ENCODE data around the gene FCER1A. TPM values are rescaled to one million over a fixed set of nuclear protein-coding genes. Genes with fewer than 3 reads are reported as not detected.

The FCER1A gene
- total and polyA plus RNA-seq, 10 donors, result 0.43 to 1.7 (median 1.4) TPM; not detected in 6

DNA sequence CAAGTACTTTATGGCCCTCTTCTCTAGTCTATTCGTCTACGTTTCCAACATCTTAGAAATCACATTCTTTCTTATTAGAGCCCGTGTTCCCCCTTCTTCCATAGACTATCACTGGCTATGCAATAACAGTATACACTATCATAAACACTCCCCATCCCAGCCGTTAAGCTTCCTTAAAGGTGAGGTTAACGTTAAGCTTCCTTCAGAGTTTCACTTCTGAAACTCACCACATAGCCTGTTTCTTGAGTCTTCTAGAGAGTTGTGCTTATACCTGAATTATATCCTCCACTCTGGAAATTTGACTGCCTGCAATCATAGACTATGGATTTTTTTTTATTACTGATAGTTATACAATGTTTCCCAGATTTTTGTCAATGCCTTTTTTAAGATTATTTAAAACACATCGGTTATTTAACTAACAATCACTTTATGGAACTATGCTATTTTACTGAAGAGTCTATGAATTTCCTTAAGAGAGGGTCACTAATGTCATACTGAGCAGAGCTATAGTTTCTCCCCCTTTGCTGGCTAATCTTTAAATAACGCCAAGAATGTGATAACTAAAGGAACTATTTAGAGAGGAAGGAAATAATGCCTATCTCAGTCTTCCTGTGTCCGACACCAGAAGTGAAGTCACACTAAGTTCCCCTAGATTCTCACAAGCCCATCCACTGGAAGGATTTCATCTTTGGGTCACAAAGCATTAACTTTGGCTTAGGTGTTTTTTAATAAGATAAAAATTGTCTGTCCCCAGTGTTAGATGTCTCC lies 16.8 kb downstream of the FCER1A start:
- WGBS, 5 donors, result 67 to 78% (median 68%) methylated on average over 8 of the region's 8 CpGs
- H3K4me1 ChIP-seq, result peaks cover 0 to 8% (median 0%) of the 10 kb centered on the region in 6 donors
- no peaks in the 10 kb centered on the region for H3K9me3 ChIP-seq
- no peaks in the 10 kb centered on the region for H3K27me3 ChIP-seq (replicated peaks in 1 of 7)
- H3K27ac ChIP-seq, result no peak overlapping the region
- intact Hi-C loops (cut with DNase I; ENCODE audit: low total_unique reads), result no loop called here
- TF ChIP-seq POLR2AphosphoS5 (IDR thresholded peaks at IDR 0.05), result no peak
- no peak for TF ChIP-seq POLR2A (IDR thresholded peaks at IDR 0.05)
- TF ChIP-seq CTCF (IDR thresholded peaks at IDR 0.05 in 8 of 11, conservative IDR thresholded peaks at IDR 0.05 in 3 of 11), result no peak
- no peak overlapping the region for H3K4me3 ChIP-seq
- no peaks in the 10 kb centered on the region for H3K36me3 ChIP-seq
- DNase-seq, result no peak

DNA sequence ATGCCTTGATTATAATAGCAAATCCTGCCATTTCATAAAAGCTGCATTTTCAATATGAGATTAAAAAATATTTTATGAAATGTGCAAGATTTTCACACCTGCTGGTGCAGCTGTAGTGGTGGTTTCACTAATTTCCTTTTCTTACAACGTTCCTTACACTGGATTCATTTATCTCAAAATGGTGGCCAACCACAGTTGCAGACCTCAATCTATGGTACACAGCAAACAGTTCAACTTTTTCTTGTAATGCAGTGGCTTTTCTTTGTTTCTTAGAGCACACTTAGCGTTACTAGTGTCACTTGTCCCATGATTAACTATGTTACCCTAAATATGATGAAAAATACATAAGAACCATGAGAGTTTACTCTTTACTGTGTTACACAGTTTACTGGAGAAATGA lies 32.7 kb downstream of the FCER1A start:
- no peak overlapping the region for H3K27ac ChIP-seq
- H3K36me3 ChIP-seq, result no peaks in the 10 kb centered on the region
- TF ChIP-seq POLR2A (IDR thresholded peaks at IDR 0.05) (no peak), POLR2AphosphoS5 (IDR thresholded peaks at IDR 0.05) (no peak), CTCF (IDR thresholded peaks at IDR 0.05 in 8 of 11, conservative IDR thresholded peaks at IDR 0.05 in 3 of 11) (no peak)
- intact Hi-C loops (cut with DNase I; ENCODE audit: low total_unique reads), result no loop called here
- WGBS, 5 donors, result 46 to 55% (median 54%) methylated on average over 2 of the region's 2 CpGs
- H3K4me3 ChIP-seq, result no peak overlapping the region
- no peaks in the 10 kb centered on the region for H3K27me3 ChIP-seq (replicated peaks in 1 of 7)
- no peak for DNase-seq
- no peaks in the 10 kb centered on the region for H3K9me3 ChIP-seq
- H3K4me1 ChIP-seq, result no peaks in the 10 kb centered on the region

GRCh38 chr1:159338018-159338417 lies 35.9 kb downstream of the FCER1A start:
- no peaks in the 10 kb centered on the region for H3K4me1 ChIP-seq
- H3K27me3 ChIP-seq (replicated peaks in 1 of 7), result no peaks in the 10 kb centered on the region
- DNase-seq, result no peak
- no peak overlapping the region for H3K27ac ChIP-seq
- no peak overlapping the region for H3K4me3 ChIP-seq
- no peaks in the 10 kb centered on the region for H3K9me3 ChIP-seq
- TF ChIP-seq POLR2AphosphoS5 (IDR thresholded peaks at IDR 0.05), result no peak
- intact Hi-C loops (cut with DNase I; ENCODE audit: low total_unique reads), result no loop called here
- H3K36me3 ChIP-seq, result no peaks in the 10 kb centered on the region

GRCh38 chr1:159339536-159339935 lies 37.4 kb downstream of the FCER1A start:
- Histone ChIP-seq H3K27me3 (replicated peaks in 1 of 7) (peaks cover 0 to 6% (median 0%) of the 10 kb centered on the region in 7 donors), H3K9me3 (no peaks in the 10 kb centered on the region), H3K4me1 (no peaks in the 10 kb centered on the region), H3K27ac (no peak overlapping the region), H3K36me3 (no peaks in the 10 kb centered on the region), H3K4me3 (no peak overlapping the region)
- DNase-seq, result no peak
- intact Hi-C loops (cut with DNase I; ENCODE audit: low total_unique reads), result no loop called here
- 64 to 85% (median 78%) methylated on average over 1 of the region's 1 CpG for WGBS, 5 donors
- no peak for TF ChIP-seq POLR2AphosphoS5 (IDR thresholded peaks at IDR 0.05)
- no peak for TF ChIP-seq POLR2A (IDR thresholded peaks at IDR 0.05)
- TF ChIP-seq CTCF (IDR thresholded peaks at IDR 0.05 in 8 of 11, conservative IDR thresholded peaks at IDR 0.05 in 3 of 11), result no peak

Measured in spleen (tissue), 11 donors.